HAP-1 (cell line): ENCODE measurements around the gene MXD3.

ENCODE experiments used
- DNase-seq, 2 experiments: peaks; one replicate each; pipeline ENCODE4 v3.0.0-alpha.2; 2016 to 2020; ENCODE audit warnings: low spot score in 2 of 2
- H3K27me3 ChIP-seq: fragments of 250-450 bp; sonication (Bioruptor Pico); 2 replicates; pipeline ENCODE4 v1.5.1; 2020; ENCODE audit warnings: low read depth, mild to moderate bottlenecking, moderate library complexity
- H3K36me3 ChIP-seq: fragments of 250-450 bp; sonication (Bioruptor Pico); replicated peaks from 2 replicates; pipeline ENCODE4 v1.5.1; 2020; ENCODE audit warnings: mild to moderate bottlenecking
- H3K4me1 ChIP-seq: fragments of 250-450 bp; sonication (Bioruptor Pico); 2 replicates; pipeline ENCODE4 v1.5.1; 2020; ENCODE audit warnings: mild to moderate bottlenecking
- H3K4me3 ChIP-seq: fragments of 250-450 bp; sonication (Bioruptor Pico); 2 replicates; pipeline ENCODE4 v1.5.1; 2020; ENCODE audit warnings: mild to moderate bottlenecking, moderate library complexity
- H3K9me3 ChIP-seq: fragments of 250-450 bp; sonication (Bioruptor Pico); 2 replicates; pipeline ENCODE4 v1.5.1; 2020; ENCODE audit warnings: mild to moderate bottlenecking, moderate library complexity
- in situ Hi-C: fragments of 300-500 bp; cut with MboI; formaldehyde crosslinking; loops from 3 replicates; pipeline ENCODE4 v1.14.3; 2020; ENCODE audit warnings: low sequenced_read_pairs, inconsistent platforms, mixed read lengths

The MXD3 gene

DNA sequence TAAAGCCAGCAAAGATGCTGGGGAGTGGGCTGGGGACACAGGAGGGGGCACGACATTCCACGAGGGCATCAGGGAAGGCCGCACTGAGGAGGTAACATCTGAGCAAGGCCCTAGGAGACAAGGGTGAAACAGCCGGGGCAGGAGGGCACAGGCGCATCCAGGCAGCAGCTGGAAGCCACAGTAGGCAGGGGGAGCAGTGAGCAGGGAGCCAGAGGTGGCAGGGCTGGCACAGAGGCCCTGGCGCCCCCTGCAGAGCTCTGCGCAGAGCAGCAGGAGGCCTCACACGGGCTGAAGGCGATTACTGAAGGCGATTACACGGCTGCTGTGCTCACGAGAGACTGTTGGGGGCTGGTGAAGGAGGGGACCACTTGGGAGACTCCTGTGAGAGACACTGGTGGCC is 24.4 kb upstream of the MXD3 start:
- Histone ChIP-seq H3K4me1 (no peaks in the 10 kb centered on the region), H3K4me3 (no peak overlapping the region), H3K36me3 (peaks cover 47% of the 10 kb centered on the region), H3K9me3 (no peaks in the 10 kb centered on the region), H3K27me3 (no peaks in the 10 kb centered on the region)
- in situ Hi-C loops: no loop called here
- DNase-seq: peak in 1 of 2 experiments; percentile 41

DNA sequence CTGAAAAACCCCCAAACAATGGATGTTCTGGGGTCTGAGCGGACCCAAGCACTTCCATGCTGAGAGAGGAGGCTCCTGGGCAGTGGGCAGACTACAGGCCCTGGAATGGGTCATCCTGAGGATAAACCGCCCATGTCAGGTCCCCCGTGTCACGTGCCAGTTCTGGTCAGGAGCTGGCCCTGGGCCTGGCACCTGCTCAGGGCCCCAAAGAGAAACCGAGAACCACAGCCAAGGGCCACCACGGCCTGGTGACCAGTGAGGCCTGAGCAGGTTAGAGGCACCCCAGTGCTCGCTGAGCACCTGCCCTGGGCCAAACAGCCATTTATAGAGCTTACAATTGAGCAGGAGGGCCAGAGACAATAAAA is 24.0 kb upstream of the MXD3 start:
- Histone ChIP-seq H3K4me3 (no peak overlapping the region), H3K36me3 (peaks cover 47% of the 10 kb centered on the region), H3K9me3 (no peaks in the 10 kb centered on the region), H3K27me3 (no peaks in the 10 kb centered on the region), H3K4me1 (no peaks in the 10 kb centered on the region)
- no peak for DNase-seq
- in situ Hi-C loops: no loop called here

- Histone ChIP-seq H3K4me3 (no peak overlapping the region), H3K9me3 (no peaks in the 10 kb centered on the region), H3K36me3 (peaks cover 50% of the 10 kb centered on the region), H3K27me3 (no peaks in the 10 kb centered on the region), H3K4me1 (no peaks in the 10 kb centered on the region)
- DNase-seq: no peak
- in situ Hi-C loops: no loop called here
Observed at GRCh38 chr5:177334781-177335700, 23.3 kb upstream of the MXD3 start.

DNA sequence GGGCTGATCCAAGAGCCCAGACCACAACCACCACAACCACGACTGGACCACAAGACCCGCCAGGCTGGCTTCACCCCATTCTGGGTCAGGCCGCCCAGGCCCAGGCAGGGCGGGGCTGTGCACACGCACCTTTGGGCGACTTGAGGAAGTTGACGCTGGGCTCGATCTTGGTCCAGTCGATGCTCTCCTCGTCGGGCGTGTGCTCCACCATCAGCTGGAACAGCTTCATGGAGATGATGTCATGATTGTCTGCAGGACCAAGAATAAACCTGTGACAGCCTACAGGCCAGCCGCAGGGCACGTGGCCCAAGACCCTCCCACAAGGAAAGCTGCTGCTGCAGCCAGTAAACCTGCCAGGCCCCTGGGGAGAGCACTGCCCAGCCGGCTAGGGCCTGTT is 22.5 kb upstream of the MXD3 start:
- no peaks in the 10 kb centered on the region for H3K9me3 ChIP-seq
- H3K4me1 ChIP-seq: no peaks in the 10 kb centered on the region
- H3K4me3 ChIP-seq: no peak overlapping the region
- no peaks in the 10 kb centered on the region for H3K27me3 ChIP-seq
- in situ Hi-C loops: no loop called here
- peaks cover 43% of the 10 kb centered on the region for H3K36me3 ChIP-seq
- no peak for DNase-seq

DNA sequence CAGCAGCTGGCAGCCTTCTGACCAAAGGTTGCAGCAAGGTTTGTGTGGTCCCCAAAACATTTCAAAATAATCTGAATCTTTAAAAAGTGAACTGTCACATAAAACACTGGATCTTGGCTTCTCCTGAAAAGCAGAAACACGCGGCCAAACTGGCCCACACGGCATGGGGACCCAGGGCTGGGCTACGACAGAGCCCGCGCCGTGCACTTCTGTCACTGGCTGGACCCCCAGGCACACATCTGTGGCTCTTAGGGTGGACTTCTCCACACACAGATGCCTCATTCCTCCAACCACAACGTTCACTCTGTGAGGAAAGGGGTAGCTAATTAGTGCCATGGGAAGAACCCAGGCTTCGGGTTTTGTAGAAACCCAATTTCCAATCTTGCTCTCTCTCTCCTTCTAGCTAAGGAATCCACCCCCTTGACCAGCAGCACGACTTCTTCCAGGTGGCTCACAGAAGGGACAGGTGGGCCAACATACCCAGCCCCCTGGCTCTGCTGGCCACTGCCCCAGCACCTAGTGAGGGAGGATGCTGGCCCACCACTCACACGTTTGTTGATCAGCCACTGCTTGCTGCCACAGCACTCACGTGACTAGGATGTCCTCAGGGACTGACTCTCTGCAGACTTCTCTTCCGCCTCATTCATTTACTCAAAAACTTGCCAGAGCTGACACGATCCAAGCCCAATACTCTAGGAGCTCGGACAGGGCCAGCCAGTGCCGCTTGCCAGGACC is 21.9 kb upstream of the MXD3 start:
- in situ Hi-C loops: no loop called here
- Histone ChIP-seq H3K4me1 (no peaks in the 10 kb centered on the region), H3K36me3 (peaks cover 43% of the 10 kb centered on the region), H3K4me3 (no peak overlapping the region), H3K27me3 (no peaks in the 10 kb centered on the region), H3K9me3 (no peaks in the 10 kb centered on the region)
- DNase-seq: no peak

DNA sequence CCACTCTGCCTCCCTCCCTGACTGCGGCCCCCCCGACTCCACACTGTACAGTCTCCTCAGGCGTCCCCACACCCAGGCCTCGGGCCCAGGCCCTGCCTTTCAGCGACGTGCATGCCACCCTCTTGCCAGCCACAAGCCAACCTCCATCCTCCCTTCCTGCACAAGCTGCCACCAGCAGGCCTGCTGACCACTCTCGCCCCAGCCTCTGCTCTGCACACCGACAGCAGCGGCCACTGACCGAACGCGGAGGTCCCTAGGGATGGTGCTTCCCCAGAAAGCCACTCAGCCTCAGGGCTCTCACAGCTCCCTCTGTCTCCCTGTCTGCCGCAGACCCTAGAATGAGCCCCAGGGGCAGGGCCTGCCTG is 21.2 kb upstream of the MXD3 start:
- Histone ChIP-seq H3K9me3 (no peaks in the 10 kb centered on the region), H3K27me3 (no peaks in the 10 kb centered on the region), H3K4me1 (no peaks in the 10 kb centered on the region; the same call in 1 of the 2 replicates), H3K4me3 (no peak overlapping the region), H3K36me3 (peaks cover 43% of the 10 kb centered on the region)
- DNase-seq: no peak
- in situ Hi-C loops: no loop called here

GRCh38 chr5:177332031-177332895 is 20.6 kb upstream of the MXD3 start:
- no peak for DNase-seq
- peaks cover 37% of the 10 kb centered on the region for H3K36me3 ChIP-seq
- H3K4me3 ChIP-seq: no peak overlapping the region
- peaks cover 3% of the 10 kb centered on the region; the same call in 1 of the 2 replicates for H3K4me1 ChIP-seq
- no peaks in the 10 kb centered on the region for H3K9me3 ChIP-seq
- in situ Hi-C loops: no loop called here
- H3K27me3 ChIP-seq: no peaks in the 10 kb centered on the region

DNA sequence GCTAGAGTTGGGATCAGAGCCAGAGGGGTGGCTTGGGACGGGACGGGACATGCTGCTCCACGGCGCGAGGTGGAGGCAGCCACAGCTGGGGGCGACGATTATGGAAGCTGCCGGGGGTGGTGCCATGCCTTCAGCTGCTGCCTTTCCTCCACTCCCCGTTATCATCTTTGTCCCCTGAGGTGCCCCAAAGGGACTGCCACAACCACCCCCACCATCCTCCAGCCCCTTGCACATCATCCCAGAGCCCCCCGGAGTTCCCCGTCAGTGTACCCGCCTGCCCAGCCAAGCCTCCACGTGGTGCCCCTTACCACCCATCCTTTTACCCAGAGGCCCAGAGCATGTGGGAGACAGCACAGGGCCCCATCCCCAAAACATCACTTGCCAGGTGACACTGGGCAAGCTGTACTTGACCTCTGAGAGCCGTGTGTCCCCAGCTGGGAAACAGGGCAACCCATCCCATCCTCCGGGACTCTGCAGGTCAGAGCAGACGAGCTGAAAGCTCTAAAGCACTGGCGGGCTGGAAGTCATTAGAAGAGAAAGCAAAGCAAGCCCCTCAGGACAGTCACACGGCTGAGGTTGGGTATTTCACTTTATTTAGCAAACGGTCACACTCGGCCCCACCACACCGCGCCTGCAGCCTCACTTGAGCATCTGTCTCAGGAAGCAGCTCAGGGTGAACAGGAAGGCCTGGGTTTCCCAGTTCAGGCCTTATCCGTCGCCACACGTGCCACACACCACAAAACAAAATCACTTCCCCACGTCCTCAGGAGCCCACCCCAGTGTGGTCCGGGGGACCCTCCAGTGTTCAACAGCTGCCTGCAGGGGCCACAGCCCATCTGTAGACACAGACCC is 19.5 kb upstream of the MXD3 start:
- Histone ChIP-seq H3K9me3 (no peaks in the 10 kb centered on the region), H3K4me3 (no peak overlapping the region), H3K4me1 (peaks cover 6% of the 10 kb centered on the region), H3K27me3 (no peaks in the 10 kb centered on the region), H3K36me3 (peaks cover 33% of the 10 kb centered on the region)
- in situ Hi-C loops: no loop called here
- DNase-seq: no peak

- H3K9me3 ChIP-seq: no peaks in the 10 kb centered on the region
- no peak for DNase-seq
- H3K4me3 ChIP-seq: no peak overlapping the region
- H3K4me1 ChIP-seq: peaks cover 16% of the 10 kb centered on the region
- H3K27me3 ChIP-seq: no peaks in the 10 kb centered on the region
- H3K36me3 ChIP-seq: peaks cover 20% of the 10 kb centered on the region
- in situ Hi-C loops: no loop called here
Observed at GRCh38 chr5:177329883-177330282, 18.2 kb upstream of the MXD3 start.

- in situ Hi-C loops: no loop called here
- Histone ChIP-seq H3K4me3 (no peak overlapping the region), H3K9me3 (no peaks in the 10 kb centered on the region), H3K4me1 (peaks cover 16% of the 10 kb centered on the region), H3K36me3 (peaks cover 9% of the 10 kb centered on the region), H3K27me3 (no peaks in the 10 kb centered on the region)
- DNase-seq: no peak
Observed at GRCh38 chr5:177328545-177329231, 17.0 kb upstream of the MXD3 start.

GRCh38 chr5:177327539-177328522 is 16.1 kb upstream of the MXD3 start:
- Histone ChIP-seq H3K4me3 (no peak overlapping the region), H3K4me1 (peaks cover 16% of the 10 kb centered on the region), H3K36me3 (peaks cover 3% of the 10 kb centered on the region; the same call in 1 of the 2 replicates), H3K27me3 (no peaks in the 10 kb centered on the region), H3K9me3 (no peaks in the 10 kb centered on the region)
- in situ Hi-C loops: no loop called here
- no peak for DNase-seq
